TTC549 (cell line): Measurements from ENCODE around the gene PID1.

Source experiments
- FAIRE-seq: peaks from 2 replicates; lab custom pipeline; 2012; peaks lifted over from hg19 to GRCh38; lab: Jason Lieb, UNC

The PID1 gene, protein sequence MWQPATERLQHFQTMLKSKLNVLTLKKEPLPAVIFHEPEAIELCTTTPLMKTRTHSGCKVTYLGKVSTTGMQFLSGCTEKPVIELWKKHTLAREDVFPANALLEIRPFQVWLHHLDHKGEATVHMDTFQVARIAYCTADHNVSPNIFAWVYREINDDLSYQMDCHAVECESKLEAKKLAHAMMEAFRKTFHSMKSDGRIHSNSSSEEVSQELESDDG

GRCh38 chr2:229270551-229271410 is at the start of gene PID1:
Gene PID1 (minus strand): TSS chr2:229271287. CDS start chr2:229271043, 244 bp downstream.
- no peak for FAIRE-seq

GRCh38 chr2:229319558-229319957 is 48.5 kb upstream of the PID1 start:
- no peak for FAIRE-seq

- no peak for FAIRE-seq
These were observed 43.0 kb upstream of the PID1 start for GRCh38 chr2:229314117-229314516.

DNA sequence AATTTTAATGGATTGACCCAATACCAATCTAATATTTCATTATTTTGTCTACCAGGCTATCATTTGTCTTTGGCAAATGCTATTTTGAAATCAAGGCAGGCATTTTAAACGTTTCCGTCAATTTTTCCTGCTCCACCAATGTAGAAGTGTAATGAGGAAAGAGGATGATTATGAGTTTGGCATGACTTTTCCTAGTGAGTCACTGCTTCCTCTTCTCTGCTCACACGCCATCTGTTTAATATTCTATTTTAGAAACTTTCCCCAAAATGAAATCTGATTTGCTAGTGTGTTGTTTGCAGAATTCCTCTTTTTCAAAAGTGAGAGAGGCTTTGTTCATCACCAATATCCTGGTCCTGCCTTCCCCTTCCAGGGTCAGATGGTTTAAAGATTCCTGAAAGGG is 42.5 kb upstream of the PID1 start:
- no peak for FAIRE-seq

DNA sequence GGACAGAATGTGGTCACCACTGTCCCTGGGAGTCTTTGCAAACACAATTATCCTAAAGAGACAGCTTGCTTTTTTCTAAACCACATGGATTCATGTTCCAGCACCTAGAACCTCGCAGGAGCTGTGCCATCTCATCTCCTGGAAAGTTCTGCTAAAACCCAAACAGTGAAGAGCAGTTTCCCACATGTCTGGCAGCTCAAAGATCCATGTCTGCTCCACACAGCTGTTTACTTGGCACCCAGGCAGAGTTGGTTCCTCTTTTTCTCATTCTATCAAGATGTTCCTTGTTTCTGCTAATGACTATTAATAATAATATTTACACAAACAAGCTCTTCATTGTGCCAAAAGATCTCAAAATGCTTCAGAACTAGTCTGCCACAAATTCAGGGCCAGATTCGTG is 30.1 kb upstream of the PID1 start:
- no peak for FAIRE-seq

- no peak for FAIRE-seq
These were observed 29.7 kb upstream of the PID1 start for GRCh38 chr2:229300790-229301189.

DNA sequence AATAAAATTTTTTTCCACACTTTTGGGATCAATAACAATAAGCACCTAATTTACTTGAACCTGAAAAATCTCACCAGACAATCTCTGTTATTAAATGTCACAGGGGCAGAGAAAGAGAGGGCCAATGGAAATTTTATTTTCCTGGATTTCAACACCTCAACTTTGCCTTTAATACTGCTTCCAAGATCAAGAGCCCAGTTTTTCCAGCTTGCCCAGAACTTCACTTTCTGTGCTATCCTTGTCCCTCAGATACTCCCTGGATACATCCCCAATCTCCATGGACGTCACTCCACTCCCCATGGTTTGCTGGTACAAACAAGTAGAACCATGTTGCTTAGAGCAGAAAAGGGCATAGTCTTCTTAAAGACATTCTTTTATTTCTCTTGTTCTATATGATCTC is 29.3 kb upstream of the PID1 start:
- no peak for FAIRE-seq

DNA sequence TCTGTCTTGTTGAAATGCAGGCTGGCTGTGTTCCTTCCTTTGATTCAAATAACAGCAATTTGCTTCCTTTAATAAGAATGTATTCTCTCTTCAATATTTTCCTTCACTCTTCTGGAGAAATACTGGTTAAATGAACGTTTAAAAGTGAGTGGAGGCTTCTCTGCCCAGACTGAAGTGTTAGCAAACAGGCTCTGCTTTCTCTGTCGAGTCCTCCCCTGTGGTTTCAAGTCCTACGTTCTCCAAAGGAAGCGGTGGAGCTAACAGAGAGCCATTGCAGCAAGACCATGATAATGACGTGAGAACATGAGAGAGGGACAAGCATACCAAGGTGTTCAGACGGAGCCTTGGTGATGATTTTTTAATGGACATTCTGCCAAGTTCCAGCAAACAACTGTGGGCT is 26.2 kb upstream of the PID1 start:
- FAIRE-seq: no peak

GRCh38 chr2:229296536-229296935 is 25.4 kb upstream of the PID1 start:
- FAIRE-seq: no peak

GRCh38 chr2:229296016-229296415 is 24.9 kb upstream of the PID1 start:
- no peak for FAIRE-seq

DNA sequence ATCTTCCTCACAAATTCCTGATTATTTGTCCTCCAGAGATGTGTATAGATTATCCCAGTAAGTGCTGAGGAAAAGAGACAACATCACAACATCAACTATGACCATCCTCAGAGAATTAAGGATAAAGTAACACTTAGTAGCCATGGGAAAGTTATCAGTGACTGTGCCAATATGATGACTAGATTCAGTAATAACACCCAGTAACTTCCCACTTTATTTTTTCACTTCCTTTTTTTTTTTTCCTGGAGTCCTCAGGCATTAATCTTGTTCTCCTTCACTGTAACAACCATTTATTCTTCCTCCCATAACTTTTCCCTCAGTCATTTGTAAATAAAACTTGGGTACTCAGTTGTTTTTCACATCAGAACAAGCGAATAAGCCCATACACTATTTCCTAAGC is 16.7 kb upstream of the PID1 start:
- FAIRE-seq: no peak

GRCh38 chr2:229282758-229283546 is 11.9 kb upstream of the PID1 start:
- FAIRE-seq: no peak

GRCh38 chr2:229279516-229279915 is 8.4 kb upstream of the PID1 start:
- FAIRE-seq: no peak

GRCh38 chr2:229275506-229275905 is 4.4 kb upstream of the PID1 start:
- no peak for FAIRE-seq

DNA sequence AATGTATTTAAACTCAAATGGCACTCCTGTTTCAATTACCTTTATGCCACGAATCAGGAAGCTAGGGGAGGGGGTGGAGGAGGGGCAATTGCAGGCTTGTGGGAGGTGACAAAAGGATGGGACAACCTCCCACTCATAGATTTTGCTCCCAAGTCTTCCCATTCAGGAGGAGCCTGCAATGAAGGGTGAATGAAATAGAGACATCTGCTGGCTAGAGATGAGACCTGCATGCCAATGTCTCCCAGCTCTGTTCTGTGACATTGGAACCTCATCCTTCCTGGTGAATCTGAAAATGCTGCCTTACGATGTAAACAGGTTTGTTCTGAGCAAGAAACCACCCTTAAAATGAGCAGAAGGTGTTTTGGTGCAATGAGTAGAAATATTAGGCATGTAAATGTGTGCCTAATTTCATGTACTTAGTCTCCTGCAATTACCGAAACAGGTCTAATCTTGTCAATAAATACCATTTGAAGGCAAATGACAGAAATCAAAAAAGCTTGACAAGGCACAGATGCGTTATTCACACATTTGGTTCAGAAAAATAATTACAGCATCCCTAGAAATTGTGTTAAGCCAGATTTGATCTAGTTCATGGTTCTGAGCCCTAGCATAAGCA is 2.7 kb upstream of the PID1 start:
- FAIRE-seq: no peak

- FAIRE-seq: no peak
These were observed 2.1 kb upstream of the PID1 start for GRCh38 chr2:229273006-229273722.

- no peak for FAIRE-seq
These were observed 1.1 kb downstream of the PID1 start for GRCh38 chr2:229269941-229270340.

DNA sequence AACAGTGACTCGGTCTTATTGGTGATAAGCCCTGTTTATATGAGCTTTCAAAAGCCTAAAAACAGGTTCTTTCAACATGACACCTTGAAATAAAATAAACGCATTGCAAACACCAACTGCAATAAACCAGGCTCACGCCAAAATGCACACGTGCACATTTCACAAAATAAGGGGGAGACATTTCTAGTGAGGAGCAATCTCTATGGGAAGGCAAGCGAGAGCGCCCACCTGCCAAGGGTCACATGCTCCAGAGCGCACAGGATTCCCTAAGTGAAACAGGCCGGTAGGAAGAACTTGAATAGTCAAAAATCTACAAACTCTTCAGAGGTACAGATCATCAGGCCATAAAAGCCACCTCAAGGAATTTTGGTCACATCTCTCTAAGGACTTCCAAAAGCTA is 1.9 kb downstream of the PID1 start:
- no peak for FAIRE-seq

- no peak for FAIRE-seq
These were observed 2.5 kb downstream of the PID1 start for GRCh38 chr2:229268626-229269025.

- FAIRE-seq: no peak
These were observed 4.0 kb downstream of the PID1 start for GRCh38 chr2:229267080-229267479.

- no peak for FAIRE-seq
These were observed 5.4 kb downstream of the PID1 start for GRCh38 chr2:229265727-229266126.

- no peak for FAIRE-seq
These were observed 9.5 kb downstream of the PID1 start for GRCh38 chr2:229261599-229261998.
